HG03378 (cell line): ENCODE results near the gene UBALD1.

Experiments
- ATAC-seq: cut with Tn5 transposase; IDR thresholded peaks from one replicate; pipeline ENCODE4 v1.9.1; 2021; ENCODE audit warnings: mild to moderate bottlenecking, moderate library complexity; ENCODE audit not compliant: unreplicated experiment

UBALD1 gene

GRCh38 chr16:4561596-4561995 lies 53.1 kb downstream of the UBALD1 start:
- no peak for ATAC-seq
